GM21737 (cell line): ENCODE data around the gene ZNF195.
"Not testable (repeated sequence)": the region's sequence is repeated elsewhere in the genome, so short reads cannot be mapped to it uniquely, and the experiment has no call there.

ENCODE experiments used
- ATAC-seq: cut with Tn5 transposase; IDR thresholded peaks from one replicate; pipeline ENCODE4 v1.9.1; 2021; ENCODE audit warnings: mild to moderate bottlenecking, moderate library complexity; ENCODE audit not compliant: unreplicated experiment

ZNF195 gene

GRCh38 chr11:3378426-3379423 is at the start of gene ZNF195:
TSS of gene ZNF195 (minus strand) at chr11:3379146. CDS start at chr11:3379040, 106 bp downstream.
- peak; percentile 98 for ATAC-seq

DNA sequence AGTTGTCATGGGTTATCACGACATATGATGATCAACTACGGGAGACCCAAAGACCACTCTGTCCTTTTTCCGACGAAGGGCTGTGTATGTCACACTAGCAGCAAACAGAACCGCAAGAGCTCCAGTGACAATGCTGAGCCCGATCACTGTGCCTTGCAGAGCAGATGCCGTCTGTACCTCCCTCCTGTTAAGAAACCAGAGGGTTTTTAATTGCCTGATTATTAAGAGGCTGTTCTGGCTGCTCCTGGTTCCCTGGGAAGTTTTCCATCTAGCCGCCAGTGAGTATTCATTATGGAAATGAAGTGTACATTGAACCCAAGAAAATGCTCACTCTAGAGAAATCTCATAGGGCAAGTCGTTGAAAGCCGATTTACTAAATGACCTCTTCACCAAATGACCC is 49.1 kb upstream of the ZNF195 start:
- ATAC-seq = not testable (repeated sequence)

DNA sequence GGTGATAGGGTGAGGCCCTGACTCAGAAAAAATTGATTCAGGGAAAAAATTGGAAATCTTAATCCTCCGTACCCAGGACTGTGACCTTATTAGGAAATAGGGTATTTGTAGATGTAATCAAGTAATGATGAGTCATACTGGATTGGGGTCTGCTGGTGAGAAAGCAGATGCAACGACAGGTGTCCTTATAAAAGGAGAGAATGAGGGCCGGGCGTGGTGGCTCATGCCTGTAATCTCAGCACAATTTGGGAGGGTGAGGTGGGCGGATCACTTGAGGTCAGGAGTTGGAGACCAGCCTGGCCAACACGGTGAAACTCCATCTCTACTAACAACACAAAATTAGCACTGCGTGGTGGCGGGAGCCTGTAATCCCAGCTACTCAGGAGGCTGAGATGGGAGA is 47.6 kb upstream of the ZNF195 start:
- not testable (repeated sequence) for ATAC-seq

- not testable (repeated sequence) for ATAC-seq
Measured at GRCh38 chr11:3423928-3424327, 45.0 kb upstream of the ZNF195 start.

DNA sequence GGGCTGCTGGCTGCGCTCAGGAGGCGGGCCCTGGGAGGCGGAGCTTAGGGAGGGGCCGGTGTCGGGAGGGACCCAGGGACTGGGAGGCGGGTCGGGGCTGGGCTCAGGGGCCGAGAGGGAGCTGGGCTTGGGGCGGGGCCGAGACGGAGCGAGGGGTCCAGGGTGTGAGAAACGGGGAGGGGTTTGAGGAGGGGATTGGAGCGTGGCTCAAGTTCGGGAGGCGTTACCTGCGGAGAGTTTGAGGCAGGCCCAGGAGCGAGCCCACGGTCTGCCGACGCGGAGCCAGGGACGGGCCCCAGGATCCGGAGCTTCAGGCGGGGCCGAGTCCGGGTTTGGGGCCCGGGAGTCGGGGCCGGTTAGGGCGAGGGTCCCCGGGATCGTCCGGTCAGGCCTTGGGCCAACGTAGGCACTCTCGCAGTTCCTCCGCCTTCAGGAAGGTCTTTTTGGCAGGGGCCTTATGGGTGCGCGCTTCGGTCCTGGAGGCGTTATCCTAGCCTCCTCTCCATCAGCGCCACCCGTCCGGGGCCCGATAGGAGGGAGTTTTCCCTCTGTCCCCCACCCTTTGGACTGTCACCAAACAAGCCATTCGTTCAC is 44.3 kb upstream of the ZNF195 start:
- ATAC-seq = not testable (repeated sequence)

GRCh38 chr11:3422380-3423137 is 43.6 kb upstream of the ZNF195 start:
- ATAC-seq = peak; percentile 100

DNA sequence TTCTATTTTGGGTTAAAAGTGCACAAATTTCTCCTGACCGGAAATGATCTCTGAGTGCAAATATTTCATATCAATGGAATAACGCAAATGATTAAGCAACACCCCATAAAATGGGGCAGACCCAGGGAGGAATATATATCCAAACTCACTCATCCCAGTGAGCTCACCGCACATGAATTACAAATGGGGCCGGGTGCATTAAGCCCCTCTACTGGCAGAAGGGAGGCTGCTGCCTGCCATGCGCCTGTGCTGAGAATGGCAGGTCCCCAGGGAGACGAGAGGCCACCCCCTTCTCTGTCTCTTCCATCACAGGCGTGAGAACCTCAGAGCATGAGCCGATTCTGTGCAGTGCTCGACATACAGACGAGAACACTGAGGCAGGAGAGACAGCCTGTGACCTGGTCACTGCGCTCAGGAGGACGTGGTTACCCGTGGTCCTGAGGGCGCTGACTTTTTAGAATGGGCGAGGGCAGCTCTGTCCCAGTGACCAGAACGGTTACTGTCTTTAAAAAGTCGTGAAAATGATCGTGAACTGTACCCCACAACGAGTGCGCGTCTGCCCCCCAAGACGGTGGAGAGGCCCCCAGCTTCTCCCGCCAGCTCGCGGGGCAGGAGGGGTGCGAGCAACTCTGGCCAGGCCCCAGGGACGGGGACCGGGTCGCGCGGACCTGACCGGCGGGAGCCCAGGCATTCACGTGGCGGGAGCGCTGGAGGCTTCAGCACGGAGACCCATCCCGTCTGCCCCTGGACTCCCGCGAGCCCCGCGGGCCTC is 42.8 kb upstream of the ZNF195 start:
- ATAC-seq = not testable (repeated sequence)

DNA sequence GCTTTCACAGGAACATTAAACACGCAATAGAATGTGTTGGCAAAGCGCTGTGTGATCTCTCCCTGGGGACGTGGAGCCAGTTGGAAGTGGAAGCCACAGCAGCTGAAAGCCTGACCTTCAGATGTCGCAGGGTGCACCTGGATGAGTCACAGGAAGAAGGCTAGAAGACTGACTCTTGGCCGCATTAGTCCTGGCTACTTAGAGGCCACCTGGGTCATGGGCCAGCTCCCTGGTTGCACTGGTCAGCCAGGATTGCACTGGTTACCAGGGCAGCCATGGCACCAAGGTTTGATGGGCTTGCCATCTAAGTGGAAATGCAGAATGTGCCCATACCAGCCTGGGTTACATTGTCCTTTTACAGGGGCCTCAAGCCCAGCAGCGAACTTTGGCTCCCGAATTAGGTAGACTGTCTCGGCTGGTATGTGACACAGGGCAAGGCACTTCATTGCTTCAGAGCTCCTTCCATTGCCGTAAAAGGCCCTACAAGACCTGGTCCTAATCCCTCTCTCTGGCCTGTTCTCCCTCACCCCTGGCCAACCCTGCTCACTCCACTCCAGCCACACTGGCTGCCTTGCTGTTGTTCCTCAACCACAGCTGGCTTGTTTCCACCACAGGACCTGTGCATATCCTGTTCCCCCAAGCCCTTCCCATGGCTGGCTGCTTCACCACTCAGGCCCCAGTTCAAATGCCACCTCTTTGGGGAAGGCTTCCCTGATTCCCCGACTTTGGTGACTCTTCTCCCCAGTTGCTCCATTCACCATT is 41.5 kb upstream of the ZNF195 start:
- not testable (repeated sequence) for ATAC-seq

DNA sequence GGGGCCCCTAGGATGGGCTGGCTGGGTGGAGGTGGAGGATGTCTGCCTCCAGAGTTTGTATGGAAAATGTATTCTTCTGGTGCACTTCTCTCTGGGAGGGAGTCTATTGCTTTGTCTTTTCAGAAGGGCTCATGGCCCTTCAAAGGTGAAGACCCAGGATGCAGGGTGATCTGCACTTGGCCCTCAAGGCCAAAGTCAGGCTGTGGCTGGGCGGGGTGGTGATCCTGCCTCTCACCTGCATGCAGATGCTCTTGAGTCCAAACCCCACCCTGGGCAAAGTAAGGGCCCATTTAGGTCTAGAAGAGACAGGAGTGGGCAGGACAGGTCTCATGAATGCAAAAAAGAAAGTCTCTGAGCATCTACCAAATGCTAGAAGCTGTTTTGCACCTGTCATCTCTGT is 40.5 kb upstream of the ZNF195 start:
- ATAC-seq = not testable (repeated sequence)

DNA sequence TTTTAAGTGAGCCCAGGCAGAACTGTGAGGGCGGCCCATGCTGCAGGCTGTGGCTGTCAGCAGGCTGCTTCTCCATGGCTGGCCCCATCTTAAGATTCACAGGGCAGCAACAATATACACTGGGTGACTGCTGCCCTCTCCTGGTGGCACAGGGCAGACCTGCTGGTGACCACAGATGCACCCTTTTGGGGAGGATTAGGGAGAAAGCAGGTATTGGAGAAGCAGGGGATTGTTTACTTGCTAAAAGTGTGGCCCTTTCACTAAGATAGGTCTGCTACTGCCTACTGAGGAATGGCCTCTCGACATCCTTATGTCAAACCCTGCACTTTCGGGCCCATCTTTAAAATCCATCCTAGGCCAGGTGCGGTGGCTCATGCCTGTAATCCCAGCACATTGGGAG is 38.1 kb upstream of the ZNF195 start:
- ATAC-seq = not testable (repeated sequence)

DNA sequence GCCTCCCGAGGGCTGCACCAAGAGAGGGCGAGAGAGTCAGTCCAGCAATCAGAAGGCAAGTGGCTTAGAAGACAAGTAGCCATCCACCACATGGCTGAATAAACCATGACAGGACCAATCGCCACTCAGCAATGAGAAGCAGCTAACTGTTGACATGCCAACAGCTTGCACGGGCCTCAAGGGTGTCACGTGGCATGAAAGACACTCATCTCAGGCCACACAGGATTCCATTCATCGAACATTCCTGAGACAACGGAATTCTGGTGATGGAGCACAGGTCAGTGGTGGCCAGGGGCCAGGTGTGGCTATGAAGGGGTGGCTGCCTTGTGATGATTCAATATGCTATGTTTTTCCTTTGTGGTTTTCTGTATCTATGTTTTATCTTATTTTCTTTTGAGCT is 36.4 kb upstream of the ZNF195 start:
- not testable (repeated sequence) for ATAC-seq

DNA sequence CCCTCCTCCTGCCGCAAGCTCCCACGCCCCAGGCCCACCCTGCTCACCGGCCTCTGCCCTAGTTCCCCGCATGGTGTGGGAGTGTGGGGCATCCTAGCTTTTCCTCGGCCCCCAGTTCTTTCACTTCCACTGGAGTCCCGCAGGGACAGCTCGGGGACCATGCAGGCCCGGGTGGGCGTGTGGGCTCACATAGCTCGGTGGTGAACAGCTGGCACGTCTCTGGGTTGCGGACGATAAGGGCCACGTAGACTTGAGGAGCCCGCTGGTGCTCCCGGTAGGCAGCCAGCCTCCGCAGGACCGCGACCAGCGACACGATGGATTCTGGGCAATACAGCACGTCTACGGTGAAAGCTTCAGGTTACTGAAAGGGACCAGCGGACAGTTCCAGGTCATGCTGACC is 34.7 kb upstream of the ZNF195 start:
- not testable (repeated sequence) for ATAC-seq

- no peak for ATAC-seq
Measured at GRCh38 chr11:3412837-3413236, 33.9 kb upstream of the ZNF195 start.

GRCh38 chr11:3408722-3409121 is 29.8 kb upstream of the ZNF195 start:
- ATAC-seq = not testable (repeated sequence)

- ATAC-seq = not testable (repeated sequence)
Measured at GRCh38 chr11:3408058-3408605, 29.2 kb upstream of the ZNF195 start.

DNA sequence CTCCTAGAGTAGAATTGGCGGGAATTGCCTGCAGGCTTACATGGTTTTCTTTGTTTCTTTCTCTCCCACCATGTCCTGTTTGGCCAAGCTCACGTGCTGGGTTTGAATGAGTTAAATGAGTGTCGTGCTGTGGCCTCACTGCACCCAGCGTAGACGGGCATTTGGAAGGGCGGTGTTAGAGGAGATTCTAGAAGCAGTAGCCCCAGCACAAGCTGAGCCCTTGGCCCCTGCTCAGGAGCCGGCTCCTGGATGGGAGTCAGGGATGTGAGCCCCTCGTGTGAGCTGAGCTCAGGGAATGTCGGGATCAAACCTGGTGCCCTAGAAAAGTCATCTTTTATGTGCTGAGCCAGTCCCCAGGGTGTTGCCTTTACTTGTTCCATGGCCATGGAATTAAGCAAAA is 28.0 kb upstream of the ZNF195 start:
- not testable (repeated sequence) for ATAC-seq

DNA sequence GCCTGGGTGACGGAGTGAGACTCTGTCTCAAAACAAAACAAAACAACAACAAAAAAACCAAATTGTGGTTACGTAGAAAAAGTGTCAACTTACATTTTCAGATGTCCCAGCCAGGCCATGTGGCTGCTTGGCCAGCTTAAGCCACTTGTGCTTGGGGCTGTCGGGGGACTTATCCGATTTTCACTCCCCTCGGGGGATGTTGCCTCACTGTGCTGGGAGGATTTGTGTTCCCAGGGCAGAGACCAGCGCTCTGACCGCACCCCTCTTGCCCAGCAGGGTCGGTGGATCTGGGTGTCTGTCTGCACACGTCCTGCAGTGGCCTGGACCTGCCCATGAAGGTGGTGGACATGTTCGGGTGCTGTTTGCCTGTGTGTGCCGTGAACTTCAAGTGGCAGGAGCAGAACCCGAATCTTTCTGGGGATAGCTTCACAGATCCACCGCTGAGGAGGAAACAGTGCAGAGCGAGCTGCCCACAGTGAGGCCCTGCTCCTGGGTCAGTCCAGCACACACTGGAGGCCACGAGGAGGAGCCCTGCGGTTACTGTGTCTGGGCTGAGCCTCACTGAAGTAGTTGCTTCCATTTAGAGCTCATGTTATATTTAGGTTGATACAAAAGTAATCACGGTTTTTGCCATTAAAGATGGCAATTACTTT is 27.4 kb upstream of the ZNF195 start:
- ATAC-seq = not testable (repeated sequence)

DNA sequence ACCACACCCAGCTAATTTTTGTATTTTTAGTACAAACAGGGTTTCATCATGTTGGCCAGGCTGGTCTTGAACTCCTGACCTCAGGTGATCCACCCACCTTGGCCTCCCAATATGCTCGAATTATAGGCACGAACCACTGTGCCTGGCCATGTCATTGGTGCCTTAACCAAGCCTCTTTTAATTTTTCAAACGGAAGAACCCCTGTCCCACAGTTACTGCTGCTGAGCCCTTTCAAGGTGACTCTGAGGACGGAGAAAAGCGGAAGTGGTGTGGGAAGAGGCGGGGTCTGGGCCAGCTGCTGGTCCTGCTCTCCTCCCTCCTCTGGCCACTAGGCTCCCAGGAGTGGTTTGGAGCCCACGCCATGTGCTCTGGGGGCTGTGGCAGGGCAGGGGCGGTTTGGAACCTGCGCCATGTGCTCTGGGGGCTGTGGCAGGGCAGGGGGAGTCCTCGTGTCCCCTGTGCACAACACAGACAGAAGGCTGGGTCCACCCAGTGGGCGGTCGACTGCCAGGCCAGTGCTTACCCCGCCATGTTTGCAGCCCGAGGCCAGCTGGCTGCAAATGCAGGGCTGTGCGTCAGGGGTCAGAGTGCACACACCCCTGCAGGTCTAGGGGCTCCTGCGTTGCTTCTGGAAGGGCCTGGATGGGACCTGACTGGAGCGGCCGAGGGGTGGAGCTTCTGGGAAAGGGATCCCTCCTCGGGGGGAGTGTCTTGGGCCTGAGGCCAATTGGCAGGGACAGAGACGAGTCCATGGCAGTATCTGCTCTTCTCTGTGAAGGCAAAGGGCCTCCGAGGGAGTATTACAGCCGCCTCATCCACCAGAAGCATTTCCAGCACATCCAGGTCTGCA is 25.4 kb upstream of the ZNF195 start:
- ATAC-seq = not testable (repeated sequence)
